Stimulated activated CD4-positive, alpha-beta T cell treated with anti-CD3 and anti-CD28 coated beads, TNF-alpha, amount 100 ng/mL, for 24 hours (primary cell): ENCODE results near the gene TAS2R46.
"Not testable (repeated sequence)": the region's sequence is repeated elsewhere in the genome, so short reads cannot be mapped to it uniquely, and the experiment has no call there.

ENCODE experiments used
- DNase-seq, 3 experiments: peaks; one replicate each; pipeline ENCODE4 v3.0.0-alpha.2; 2020; ENCODE audit warnings: low read depth in 3 of 3

TAS2R46 gene, protein sequence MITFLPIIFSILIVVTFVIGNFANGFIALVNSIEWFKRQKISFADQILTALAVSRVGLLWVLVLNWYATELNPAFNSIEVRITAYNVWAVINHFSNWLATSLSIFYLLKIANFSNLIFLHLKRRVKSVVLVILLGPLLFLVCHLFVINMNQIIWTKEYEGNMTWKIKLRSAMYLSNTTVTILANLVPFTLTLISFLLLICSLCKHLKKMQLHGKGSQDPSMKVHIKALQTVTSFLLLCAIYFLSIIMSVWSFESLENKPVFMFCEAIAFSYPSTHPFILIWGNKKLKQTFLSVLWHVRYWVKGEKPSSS

GRCh38 chr12:11062194-11062593 lies at the start of gene TAS2R46:
Gene TAS2R46, minus strand, starts transcription at chr12:11062294. Its CDS starts 0 bp downstream, at chr12:11062294.
- DNase-seq = not testable (repeated sequence)

DNA sequence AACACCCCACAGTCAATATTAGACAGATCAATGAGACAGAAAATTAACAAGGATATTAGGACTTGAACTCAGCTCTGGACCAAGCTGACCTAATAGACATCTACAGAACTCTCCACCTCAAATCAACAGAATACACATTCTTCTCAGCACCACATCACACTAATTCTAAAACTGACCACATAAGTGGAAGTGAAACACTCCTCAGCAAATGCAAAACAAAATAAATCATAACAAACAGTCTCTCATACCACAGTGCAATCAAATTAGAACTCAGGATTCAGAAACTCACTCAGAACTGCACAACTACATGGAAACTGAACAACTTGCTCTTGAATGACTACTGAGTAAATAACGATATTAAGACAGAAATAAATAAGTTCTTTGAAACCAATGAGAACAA lies 49.1 kb upstream of the TAS2R46 start:
- DNase-seq = not testable (repeated sequence)

GRCh38 chr12:11108862-11109261 lies 46.8 kb upstream of the TAS2R46 start:
- no peak for DNase-seq

DNA sequence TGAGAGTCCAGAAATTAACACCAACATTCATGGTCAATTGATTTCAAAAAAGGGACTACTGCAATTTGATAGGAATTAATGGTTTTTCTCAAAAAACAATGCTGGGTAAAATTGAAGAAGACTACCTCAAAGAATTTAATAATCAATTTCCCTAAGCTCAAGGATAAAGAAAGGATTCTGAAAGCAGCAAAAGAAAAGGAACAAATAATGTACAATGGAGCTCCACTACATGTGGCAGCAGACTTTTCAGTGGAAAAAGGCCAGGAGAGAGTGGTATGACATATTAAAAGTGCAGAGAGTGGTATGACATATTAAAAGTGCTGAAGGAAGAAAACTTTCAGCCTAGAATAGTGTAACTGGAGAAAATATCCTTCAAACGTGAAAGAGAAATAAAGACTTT lies 45.6 kb upstream of the TAS2R46 start:
- no peak for DNase-seq

- no peak for DNase-seq
These were observed 44.2 kb upstream of the TAS2R46 start for GRCh38 chr12:11106288-11106687.

- DNase-seq = no peak
These were observed 43.5 kb upstream of the TAS2R46 start for GRCh38 chr12:11105546-11105945.

DNA sequence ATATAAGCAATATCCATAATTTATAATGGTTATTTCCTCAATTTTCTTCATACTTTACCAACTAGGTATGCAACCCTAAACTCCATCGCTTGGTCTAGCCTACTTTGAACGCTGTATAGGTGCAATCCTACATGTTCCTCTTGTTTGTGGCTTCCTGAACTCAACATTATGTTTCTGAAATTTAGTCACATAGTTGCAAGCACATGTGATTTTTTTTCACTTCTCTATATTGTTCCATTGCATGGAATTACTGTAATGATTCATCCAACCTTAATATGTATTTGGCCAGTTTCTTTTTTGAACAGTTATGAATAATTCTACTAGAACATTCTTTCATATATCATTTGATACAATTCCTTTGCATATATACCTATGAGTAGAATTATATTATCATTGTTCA lies 32.8 kb upstream of the TAS2R46 start:
- not testable (repeated sequence) for DNase-seq

DNA sequence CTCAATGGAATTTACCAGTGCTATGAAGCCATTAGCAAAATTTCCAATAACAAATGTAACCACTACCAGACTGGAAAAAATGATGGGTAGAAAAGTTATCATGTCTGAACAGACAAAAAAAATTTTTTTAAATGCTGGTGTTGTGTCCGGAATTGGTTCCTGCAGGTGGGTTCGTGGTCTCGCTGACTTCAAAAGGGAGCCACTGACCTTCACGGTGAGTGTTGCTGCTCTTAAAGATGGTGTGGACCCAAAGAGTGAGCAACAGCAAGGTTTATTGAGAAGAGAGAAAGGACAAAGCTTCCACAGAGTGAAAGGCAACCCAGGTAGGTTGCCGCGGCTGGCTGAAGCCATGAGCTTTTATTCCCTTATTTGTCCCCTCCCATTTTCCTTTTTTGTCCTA lies 30.0 kb upstream of the TAS2R46 start, which contains the start of gene TAS2R43:
Gene TAS2R43 (minus strand): TSS at position 186 of the 400 bp plus-strand sequence. CDS start 84 bp downstream, at position 102.
- DNase-seq = no peak

GRCh38 chr12:11089246-11089645 lies 27.2 kb upstream of the TAS2R46 start:
- no peak for DNase-seq

- peak in 2 of 3 experiments; percentile 5 to 18 for DNase-seq
These were observed 23.3 kb upstream of the TAS2R46 start for GRCh38 chr12:11085419-11085818.

GRCh38 chr12:11081987-11082386 lies 19.9 kb upstream of the TAS2R46 start:
- DNase-seq = no peak

- no peak for DNase-seq
These were observed 16.2 kb upstream of the TAS2R46 start for GRCh38 chr12:11078246-11078645.

- DNase-seq = no peak
These were observed 13.5 kb upstream of the TAS2R46 start for GRCh38 chr12:11075642-11076041.

- no peak for DNase-seq
These were observed 9.3 kb upstream of the TAS2R46 start for GRCh38 chr12:11071414-11071813.

- no peak for DNase-seq
These were observed 8.9 kb upstream of the TAS2R46 start for GRCh38 chr12:11070999-11071398.

- no peak for DNase-seq
These were observed 7.8 kb upstream of the TAS2R46 start for GRCh38 chr12:11069854-11070365.

- DNase-seq = no peak
These were observed 5.4 kb upstream of the TAS2R46 start for GRCh38 chr12:11067514-11067913.

DNA sequence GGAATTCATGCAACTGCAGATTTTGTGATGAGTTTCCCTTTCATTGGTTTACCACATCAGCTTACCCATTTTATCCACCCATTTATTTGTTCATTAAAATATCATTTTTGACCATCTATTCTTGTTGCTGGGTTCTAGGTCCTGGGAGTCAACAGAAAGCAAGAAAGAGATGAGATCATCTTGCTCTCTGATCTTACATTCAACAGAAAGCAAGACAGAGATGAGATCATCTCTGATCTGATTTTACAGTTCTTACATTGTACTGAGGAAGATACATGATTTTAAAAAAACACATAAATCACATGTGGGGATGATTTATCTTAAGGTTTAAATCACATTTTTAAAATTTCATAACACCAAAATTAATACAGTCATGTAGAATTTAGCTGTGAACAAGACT lies 2.3 kb downstream of the TAS2R46 start:
- no peak for DNase-seq

DNA sequence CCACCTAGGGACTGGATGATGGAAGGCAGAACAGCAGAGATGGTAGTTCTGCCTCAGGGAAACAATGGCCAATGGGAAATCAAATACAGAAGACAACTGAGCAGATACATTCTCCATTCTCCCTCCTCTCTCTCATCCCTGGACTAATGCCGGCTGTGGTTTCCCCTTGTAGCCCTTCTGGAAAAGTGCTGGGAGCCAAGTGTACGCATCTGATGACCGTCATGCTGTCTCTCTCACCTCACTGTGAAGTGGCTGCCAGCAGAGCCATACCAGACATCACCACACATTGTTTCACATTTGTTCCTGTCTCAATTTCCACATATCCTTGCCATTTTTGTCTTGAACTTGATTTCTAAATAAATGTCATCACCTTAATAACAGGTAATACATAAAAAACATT lies 3.1 kb downstream of the TAS2R46 start:
- no peak for DNase-seq

- DNase-seq = no peak
These were observed 6.8 kb downstream of the TAS2R46 start for GRCh38 chr12:11055306-11055705.

GRCh38 chr12:11049806-11050531 lies 12.1 kb downstream of the TAS2R46 start:
- DNase-seq = not testable (repeated sequence)

DNA sequence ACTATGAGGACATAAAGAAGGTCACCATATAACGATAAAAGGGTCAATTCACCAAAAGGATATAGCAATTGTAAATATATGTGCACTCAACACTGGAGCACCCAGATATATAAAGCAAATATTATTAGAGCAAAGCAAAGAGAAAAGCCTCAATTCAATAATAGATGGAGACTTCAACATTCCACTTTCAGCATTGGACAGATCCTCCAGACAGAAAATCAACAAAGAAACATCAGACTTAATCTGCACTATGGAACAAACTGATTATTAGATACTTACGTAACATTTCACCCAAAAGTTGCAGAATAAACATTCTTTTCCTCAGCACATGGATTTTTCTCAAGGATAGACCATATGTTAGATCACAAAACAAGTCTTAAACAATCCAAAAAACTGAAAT lies 20.7 kb downstream of the TAS2R46 start:
- not testable (repeated sequence) for DNase-seq

GRCh38 chr12:11040162-11040561 lies 21.9 kb downstream of the TAS2R46 start:
- DNase-seq = no peak
